H1 (cell line): ENCODE measurements around the gene CAT. TPM values are rescaled to one million over a fixed set of nuclear protein-coding genes. Genes with fewer than 3 reads are reported as not detected.

Experiments used
- SP1 ChIP-seq: IDR thresholded peaks from 2 replicates; pipeline ENCODE4 v1.6.1; 2011; ENCODE audit warnings: low read depth, low read length
- TAF7 ChIP-seq: optimal IDR thresholded peaks from 2 replicates; pipeline ENCODE3; 2011; ENCODE audit warnings: low read depth, mild to moderate bottlenecking, inconsistent platforms, low read length, moderate library complexity, borderline replicate concordance
- polyA plus RNA-seq, 7 experiments: library from polyadenylated mRNA; depleted of rRNA in 3 of 7; stranded (reverse) in 5 of 7; unstranded in 2 of 7; fragments of >200 nt in 5 of 7; fragments of 200-250 nt in 2 of 7; gene quantifications; 1 replicate in 5 of 7; 2 replicates in 1 of 7; 4 replicates in 1 of 7; pipeline versions ENCODE4 v1.2.1 to v1.2.3, GENCODE V29; 2011 to 2013; ENCODE audit warnings: missing spikeins in 2 of 7, mixed read lengths in 2 of 7
- total RNA-seq: library from RNA; stranded (reverse); fragmentation: NEBNext Ultra II Directional; extraction: Animal tissue kit (Norgen Biotek cat#: 25700); gene quantifications from 2 replicates; pipeline ENCODE4 v1.2.1, GENCODE V29; 2021
- TF ChIP-seq, protein P1 (sequence below): IDR thresholded peaks from 2 replicates; pipeline ENCODE4 v1.6.1; 2012; ENCODE audit warnings: low read length, inconsistent platforms

CAT gene
- total and polyA plus RNA-seq, 2 of the 8 experiments (the other 6 are each of a cell fraction or from before 2014, with no cell fraction given) = 9.6 to 15.0 TPM

DNA sequence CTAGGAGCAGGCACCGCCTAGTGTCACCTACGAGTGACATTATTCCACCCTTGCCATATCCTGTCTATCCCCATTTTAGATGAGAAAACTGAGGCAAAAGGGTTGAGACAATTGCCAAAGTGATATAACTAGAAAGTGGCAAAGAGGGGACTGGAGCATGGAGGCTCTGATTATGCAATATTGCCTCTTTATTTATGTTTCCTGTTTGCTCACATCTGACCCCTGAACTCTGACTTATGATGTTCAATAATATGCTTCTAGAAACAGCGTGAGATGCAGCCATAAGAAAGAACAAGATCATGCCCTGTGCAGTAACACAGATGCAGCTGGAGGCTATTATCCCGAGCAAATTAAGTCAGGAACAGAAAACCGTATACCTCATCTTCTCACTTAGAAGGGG lies 67.1 kb downstream of the CAT start (continued):
- TF ChIP-seq TAF7 (no peak), SP1 (no peak)
- TF ChIP-seq, protein P1, sequence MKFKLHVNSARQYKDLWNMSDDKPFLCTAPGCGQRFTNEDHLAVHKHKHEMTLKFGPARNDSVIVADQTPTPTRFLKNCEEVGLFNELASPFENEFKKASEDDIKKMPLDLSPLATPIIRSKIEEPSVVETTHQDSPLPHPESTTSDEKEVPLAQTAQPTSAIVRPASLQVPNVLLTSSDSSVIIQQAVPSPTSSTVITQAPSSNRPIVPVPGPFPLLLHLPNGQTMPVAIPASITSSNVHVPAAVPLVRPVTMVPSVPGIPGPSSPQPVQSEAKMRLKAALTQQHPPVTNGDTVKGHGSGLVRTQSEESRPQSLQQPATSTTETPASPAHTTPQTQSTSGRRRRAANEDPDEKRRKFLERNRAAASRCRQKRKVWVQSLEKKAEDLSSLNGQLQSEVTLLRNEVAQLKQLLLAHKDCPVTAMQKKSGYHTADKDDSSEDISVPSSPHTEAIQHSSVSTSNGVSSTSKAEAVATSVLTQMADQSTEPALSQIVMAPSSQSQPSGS = no peak
